GM19025 (cell line): ENCODE results near the gene JAG2.

Experiments used
- ATAC-seq: cut with Tn5 transposase; IDR thresholded peaks from one replicate; pipeline ENCODE4 v1.9.1; 2021; ENCODE audit warnings: mild to moderate bottlenecking, low read depth, moderate library complexity; ENCODE audit not compliant: unreplicated experiment

Gene JAG2

DNA sequence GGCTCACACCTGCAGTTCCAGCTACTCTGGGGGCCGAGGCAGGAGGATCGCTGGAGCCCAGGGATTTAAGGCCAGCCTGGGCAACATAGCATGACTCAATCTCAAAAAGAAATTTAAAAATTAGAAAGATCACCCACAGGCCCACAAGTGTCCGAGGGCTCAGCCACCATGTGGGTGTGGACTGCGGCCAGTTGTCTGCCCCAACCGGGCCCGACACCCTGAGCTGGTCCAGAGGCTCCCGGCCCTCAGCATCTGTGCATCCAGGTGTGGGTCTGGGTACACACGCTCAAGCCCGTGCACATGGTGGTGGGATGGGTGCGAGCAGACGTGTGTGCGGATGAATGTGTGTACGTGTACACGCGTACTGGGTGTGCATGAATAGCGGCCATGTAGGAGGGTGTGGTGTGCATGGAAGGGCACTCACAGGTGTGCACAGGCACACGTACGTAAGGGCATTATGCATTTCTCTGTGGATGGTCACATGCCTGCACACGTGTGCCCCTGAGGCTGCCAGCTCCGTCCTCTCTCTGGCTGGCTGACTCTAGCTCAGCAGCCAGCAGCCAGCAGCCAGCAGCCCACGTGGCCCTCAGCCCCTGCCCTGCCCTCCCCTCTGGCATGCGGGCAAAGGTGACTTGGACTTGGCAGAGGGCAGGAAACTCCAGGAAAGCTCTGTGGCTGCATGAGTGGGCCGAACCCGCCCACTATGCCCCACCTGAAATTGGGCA, 35.8 kb upstream of the JAG2 start:
- ATAC-seq, result no peak

DNA sequence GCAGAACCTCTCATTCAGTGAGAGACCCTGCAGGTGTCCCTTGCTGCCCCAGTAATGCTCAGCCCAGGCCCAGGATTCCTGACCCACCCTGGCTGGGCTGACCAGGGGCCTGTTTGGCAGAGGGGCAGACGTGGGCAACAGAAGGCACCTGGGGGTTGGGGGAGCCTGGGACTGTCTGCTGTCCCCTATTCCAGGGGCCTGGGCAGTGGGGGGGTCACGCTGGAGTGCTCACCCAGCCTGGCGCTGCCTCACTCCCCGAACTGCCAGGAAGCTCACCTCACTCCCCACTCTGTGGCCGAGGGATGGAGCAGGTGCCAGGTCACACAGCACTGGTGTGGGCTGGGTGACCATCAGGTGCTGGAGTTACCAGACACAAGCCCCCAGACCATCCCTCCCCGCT, 35.1 kb upstream of the JAG2 start:
- no peak for ATAC-seq

DNA sequence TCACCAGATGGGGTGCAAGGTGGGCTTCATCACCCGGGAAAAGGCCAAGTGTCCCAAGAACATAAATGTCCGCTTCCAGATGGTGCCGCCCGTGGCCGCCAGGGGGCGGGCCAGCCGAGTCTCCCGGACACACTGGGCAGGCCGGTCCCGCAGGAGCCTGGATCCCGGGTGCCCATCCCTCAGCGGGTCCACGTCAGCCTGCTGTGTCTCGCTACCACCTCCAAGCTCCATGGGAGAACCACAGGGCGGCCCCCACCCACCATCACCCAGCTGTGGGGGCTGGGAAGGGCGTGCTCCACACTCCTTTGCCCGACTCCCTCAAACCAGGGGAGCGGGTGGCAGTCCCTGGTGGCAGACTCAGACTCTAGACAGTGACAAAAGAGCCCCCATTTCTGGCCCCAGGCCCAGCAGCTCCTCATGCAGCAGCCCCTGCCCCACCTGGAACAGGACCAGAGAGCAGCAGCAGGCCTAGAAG, 34.5 kb upstream of the JAG2 start:
- no peak for ATAC-seq

DNA sequence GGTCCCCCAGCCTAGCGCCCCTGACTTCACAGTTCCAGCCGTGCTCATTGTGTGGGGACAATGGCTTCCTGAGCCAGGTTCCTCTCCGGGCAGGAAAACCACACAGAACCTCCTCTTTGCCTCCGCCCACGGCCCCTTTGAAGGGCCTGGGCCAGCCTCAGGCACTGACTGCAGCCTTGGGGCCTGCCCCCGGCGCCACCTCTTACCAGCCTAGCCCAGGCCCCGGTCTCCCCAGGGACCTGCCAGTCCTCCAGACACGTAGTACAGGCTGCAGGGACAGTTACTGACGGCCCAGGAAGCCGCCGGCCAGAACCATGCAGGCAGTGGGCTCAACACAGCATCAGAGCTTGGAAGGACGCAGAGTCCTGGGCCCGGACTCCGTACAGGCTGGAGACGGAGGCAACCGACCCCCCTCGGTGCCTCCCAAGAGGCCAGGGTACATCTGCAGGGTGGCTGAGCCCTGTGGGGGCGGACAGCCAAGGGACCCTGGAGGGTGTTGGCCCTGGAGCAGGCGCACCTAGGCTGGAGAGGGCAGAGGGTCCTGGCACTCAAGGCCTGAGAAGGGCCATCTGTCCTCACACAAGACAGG, 33.4 kb upstream of the JAG2 start:
- no peak for ATAC-seq

DNA sequence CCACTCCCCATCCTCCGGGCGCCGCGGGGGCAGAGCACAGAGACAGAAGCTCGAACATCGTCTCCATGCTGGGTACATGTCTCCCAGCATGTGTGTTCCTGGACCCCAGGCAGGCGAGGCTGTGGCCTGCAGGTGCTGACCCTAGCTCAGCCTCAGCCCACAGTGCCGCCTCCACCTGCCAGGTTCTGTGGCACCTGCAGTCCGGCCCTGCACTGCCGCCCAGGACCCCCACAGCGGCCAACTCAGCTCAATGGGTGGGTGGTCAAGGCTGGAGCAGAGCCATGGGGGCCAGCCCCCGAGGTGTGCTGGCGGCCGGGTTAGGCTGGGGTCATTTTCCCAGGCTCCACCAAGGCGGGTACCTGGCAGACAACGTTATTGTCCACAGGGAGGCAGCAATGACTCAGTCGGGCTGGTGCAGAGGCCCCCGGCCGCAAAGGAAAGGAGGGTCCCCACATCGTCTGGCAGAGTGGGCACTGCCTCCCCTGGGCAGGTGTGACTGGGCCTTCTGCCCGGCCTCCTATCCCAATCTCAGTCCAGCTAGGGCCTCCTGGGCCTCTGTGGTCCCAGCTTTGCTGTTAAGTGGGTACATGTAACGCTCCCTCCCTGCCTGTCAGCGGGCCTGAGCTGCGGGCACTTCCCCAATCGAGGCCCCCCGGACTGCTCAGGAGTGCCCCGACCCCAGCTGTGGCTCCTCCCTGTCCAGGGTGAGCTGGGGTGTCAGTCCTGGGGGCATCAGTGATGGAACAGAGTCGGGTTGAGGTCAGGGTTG, 32.8 kb upstream of the JAG2 start:
- ATAC-seq, result no peak

DNA sequence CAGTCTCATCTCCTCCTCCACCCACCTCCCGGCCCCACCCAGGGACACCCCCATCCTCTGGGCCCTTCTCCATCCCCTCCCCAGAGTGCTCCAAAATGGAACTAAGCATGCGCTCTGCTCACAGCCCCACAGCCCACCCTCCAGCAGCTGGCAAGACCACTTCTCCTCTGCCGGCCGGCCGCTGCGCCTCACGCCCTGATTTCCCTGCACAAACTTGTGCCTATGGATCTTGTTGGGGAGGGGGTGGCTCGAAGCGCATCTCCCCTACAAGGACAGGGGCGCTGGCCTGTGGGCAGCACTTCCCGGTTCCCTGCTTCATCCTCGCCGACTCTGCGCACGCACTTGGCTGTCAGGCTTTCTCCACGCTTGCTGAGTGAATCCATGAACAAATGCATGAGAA, 32.1 kb upstream of the JAG2 start:
- ATAC-seq, result no peak

DNA sequence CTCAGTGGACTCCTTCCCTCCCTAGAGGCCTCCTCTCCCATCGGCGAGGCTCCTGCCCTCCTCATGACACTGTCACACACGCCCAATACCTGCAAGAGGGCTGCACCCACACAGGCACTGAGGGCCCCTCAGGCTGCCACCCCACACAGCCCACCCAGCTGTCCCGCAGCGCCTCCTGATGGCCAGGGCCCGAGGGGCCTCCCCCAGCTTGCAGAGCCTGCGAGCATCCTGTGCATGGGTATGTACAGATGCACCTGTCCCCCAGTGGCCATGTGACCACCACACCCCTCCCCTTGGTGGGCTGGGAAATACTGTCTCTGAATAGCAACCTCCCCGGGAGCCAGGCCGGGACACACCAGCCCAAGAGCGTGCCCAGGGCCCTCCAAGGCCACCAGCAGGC, 31.5 kb upstream of the JAG2 start:
- ATAC-seq, result no peak

DNA sequence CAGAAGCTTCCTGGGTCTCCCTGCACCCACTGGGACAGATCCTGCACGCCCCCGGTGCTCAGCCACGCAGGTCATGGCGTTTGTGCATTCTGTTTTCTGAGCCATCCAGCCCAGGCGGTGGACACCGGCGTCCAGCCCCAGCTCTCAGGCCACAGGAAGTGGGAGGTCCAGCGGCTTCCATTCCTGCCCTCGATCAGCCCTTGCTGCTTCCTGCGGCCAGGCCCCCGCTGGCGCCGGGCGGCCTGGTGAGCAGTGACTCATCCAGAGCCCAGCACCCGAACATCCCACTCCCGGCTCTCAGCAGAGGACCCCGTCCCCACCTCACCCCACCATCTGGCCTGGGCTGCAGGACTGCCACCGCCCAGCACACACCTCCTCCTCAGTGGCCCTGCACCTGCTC, 30.5 kb upstream of the JAG2 start:
- no peak for ATAC-seq

DNA sequence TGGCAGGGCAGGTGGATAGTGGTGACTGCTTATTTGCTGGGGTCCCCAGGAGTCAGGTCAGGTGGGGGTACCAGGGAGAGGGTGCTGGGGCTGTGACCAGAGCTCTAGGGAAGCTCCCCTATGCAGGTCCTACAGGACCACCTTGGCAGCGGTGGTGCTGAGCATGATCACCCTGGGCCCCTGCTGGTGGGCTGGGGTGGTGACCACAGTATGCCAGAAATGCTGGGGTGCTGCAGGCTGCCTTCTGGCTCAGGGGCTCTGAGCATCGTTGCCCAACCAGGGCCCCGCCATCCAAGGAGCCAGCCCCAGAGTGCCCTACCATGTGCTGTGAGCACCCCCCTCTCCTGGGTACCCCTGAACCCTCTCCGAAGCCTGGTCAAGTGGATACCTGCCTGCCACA, 30.0 kb upstream of the JAG2 start:
- no peak for ATAC-seq

DNA sequence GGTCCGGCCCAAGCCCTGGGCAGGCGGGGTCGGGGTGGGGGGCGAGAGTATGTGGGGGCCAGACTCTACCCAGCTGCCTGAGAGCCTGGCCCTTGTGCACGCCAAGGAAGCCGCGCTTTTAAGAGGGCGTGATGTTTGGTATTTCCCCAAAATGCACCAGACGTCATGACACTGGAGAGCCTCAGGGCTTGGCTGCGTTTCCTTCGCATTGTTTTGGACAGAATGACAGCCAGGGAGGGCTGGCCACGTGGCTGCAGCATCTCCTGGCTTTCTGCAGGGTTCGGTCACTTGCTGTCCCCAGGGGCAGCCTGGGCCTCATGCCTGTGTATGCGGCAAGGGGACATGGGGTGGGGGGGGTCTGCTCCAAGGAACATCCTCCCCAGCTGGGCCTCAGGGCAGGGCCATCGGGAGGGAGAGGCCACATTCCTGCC, 28.6 kb upstream of the JAG2 start:
- no peak for ATAC-seq

DNA sequence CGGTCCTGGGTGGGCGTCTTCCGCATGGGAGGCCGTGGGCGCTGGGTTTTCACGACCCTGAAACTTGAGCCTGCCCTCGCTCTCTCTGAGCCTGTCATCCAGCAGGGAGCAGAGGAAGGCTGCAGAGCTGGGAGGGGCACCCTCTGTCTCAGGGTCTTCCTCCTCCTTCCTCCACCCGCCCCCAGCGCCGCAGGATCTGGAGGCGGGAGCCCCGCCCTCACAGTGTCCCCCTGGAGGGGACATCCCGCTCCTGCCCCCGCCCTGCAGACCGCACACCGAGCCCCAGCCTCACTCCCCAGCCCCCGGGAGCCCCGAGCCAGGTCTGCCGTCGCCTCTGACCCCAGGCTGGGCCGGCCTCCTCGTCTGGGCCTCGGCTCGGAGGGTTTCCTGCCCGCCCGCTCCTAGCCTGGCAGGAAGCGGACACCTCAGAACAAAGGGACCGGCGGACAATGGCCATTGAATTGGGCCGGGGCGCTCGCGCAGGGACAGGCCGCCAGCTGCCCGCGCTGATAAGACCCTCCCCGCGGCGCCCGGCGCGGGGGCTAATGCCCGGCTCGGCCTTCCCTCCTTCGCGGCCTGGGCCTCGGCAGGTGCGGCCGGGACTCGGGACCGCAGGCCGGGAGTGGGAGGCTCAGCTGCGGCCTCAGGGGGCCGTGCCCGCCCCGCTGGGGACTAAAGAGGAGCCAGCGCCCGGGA, 27.8 kb upstream of the JAG2 start:
- ATAC-seq, result no peak

DNA sequence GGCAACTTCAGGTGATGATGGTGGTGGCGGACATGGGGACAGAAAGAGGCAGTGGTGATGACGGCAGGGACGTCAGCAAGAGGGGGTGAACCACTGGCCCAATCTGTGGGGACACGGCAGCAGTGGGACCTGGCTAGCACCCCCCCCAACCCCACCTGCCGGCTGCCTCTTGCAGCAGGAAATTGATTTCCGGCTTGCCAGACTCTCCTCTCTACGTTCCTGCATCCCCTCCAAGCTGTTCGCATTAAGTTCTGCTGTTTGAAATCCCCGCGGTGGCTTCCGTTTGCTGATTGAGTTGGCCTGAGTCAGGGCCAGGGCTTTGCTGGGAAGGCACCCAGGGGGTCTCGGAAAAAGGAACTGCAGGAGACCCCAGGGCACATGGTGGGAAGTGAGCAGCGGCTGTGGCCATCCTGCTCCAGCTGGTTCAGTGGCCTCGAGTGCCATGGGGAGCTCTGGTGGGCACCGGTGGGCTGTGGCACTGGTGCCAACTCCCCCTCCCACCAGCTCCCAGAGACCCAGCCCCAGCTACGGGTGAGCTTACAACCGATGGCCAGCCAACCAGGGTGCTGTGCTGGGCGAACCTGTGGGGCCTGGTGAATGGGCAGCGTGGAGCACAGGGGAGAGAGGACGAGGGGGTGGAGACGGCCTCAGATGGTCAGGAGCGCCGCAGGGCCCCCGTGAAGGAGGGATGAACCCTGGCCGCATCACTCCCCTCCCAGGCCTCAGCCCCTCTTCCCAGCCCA, 27.1 kb upstream of the JAG2 start:
- no peak for ATAC-seq

DNA sequence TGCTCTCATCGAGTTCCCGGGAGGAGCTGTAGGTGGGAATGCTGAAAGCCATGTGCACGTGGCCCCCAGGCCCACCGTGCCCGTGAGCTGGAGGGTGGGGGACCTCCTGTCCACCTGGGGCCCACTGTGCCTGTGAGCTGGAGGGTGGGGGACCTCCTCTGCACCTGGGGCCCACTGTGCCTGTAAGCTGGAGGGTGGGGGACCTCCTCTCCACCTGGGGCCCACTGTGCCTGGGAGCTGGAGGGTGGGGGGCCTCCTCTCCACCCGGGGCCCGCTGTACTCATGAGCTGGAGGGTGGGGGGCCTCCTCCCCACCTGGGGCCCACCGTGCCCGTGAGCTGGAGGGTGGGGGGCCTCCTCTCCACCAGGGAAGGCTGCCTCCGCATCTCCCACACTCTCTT, 26.5 kb upstream of the JAG2 start:
- ATAC-seq, result no peak

DNA sequence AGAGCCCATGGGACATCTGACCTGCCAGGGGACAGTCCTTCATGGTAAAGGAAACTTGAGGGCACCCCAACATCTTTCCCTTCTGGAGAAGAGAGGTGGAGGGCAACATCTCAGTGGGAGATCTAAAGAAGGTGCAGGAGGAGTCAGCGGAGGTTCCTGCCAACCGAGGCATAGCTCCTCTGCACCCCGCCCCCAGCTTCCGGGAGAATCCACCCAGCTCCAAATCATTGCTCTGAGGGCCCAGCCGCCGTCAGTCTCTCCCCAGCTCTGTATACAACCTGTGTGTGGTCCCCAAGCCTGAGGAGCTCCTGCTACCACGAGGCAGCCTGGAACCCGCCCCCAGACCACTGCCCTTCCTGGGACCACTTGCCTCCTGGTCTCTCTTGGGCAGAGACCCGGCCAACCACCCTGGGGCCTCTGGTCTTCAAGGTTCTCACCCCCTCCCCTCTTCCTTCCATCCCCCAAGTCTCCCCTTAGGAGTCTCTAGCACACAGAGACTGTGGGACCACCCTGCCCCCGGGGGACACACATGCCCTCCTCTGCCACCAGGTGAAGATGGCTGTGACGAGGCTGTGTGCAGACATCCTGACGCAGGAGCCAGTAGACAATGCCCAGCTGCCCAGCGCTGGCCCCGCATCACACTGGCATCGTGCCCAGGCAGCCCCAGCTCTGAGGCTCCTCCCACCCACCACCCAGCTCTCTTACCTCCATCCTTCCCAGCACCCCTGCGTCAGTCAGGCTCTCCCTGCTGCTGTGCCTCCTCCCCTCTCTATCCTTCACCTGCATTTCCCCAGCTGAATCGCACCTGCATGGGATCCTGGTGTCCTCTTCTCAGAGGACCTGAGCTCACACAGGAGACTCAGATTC, 25.6 kb upstream of the JAG2 start:
- ATAC-seq, result no peak

DNA sequence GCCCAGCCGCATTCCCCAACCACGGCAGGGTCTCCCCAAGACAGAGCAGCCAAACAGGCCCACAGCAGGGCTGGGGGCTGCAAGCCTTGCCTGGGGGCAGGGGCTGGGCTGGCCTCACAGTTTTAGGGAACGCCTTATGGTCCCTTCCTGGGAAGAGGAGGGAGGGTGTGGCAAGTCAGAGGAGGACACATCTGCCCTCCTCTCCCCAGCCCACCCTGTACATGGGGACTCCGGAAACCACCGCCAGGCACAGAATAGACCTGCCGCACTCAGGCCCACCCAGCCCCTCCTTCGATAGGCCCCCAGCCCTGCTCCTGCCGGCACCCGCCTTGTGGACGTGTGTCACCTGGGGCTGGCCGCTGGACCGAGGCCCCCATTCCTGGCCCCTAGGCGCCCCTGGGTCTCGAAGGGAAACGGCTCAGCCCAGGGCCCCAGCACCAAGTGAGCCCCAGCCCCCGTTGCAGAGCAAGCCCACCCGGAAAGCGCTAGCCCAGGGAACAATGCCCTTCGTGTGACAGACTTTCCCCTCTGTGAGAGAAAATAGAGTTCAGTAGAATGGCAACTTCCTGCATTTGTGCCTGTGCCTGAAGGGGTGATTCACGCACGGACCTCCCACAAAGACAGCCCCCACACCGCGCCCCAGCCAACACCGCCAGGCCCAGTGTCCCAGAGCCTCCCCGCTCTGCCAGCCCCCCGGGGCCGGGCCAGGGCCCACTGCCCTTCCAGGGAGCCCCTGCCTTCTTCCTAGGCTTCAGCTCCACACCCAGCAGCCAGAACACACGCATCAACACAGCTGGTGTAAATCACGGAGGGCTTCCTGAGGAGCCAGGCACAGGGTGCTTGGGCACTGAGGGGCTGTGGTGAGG, 24.5 kb upstream of the JAG2 start:
- no peak for ATAC-seq

DNA sequence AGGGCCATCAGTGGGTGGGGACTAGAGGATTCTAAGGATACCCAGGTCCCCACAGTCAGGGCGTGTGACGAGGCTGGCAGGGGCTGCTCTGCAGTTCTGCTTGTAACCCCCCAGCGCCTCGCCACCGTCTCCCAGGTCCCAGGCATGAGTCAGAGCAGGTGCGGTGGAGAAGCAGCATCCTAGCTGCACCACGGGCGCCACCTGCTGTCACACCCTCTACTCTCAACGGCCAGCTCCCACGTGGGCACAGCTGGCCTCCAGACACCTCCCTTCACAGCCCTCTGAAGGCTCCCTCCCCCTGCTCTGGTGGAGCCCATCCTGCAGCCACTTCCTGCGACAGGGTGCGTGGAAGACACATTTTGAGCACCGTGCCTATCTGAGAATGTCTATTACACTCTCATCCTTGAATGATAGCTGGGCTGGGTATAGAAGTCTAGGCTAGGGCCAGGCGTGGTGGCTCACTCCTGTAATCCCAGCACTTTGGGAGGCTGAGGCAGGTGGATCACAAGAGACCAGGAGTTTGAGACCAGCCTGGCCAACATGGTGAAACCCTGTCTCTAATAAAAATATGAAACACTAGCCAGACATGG, 19.5 kb upstream of the JAG2 start:
- ATAC-seq, result no peak

DNA sequence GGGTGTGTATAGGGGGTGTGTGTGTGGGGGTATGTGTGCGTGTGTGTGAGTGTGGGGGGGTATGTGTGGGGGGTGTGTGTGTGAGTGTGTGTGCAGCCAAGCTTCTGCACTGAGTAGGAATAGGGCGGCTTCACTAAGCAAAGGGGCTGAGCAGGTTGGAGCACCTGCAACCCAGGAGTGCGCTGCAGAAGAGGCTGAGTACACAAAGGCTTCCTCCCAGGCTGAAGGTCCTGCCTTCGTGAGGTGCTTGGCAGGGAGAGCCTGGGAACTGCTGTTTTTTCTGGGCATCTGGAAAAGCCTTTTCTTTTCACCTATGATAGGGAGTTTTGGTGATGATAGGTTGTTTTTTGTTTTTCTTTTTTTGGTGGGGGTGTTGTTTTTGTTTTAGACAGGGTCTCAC, 18.5 kb upstream of the JAG2 start:
- ATAC-seq, result no peak

DNA sequence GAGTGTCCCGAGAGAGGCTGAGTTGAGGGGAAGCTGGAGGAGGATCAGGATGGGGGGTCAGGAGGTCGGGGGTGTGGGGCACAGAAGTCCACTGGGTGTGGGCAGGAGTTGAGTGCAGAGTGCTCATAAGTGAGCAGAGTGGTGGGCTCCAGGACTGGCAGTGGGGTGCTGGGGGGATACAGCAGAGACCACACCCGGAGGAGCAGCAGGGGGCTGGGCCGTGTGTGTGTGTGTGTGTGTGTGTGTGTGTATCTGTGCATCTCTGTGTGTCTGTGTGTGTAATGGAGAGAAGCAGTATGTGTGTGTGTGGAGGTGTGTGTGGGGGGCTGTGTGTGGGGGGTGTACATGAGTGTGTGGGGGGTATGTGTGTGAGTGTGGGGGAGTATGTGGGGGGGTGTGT, 17.4 kb upstream of the JAG2 start:
- no peak for ATAC-seq
